Measurements from ENCODE around the gene PICALM. TPM values are rescaled to one million over a fixed set of nuclear protein-coding genes. Genes with fewer than 3 reads are reported as not detected.

Gene PICALM
- total and polyA plus RNA-seq, 2 of the 4 experiments (the other 2 are of a cell fraction): 235 to 453 TPM

- no peak overlapping the region for H4K8ac ChIP-seq (ENCODE audit: low read depth in 2 of 2, low read length in 2 of 2)
- H4K91ac ChIP-seq (ENCODE audit: insufficient read depth, low read depth, low read length): no peak overlapping the region
- H3K18ac ChIP-seq (ENCODE audit: low read depth, low read length): no peak overlapping the region
- peaks cover 0 to 15% of the 10 kb centered on the region in 2 experiments; a peak in 2 of 4 replicates for H3K79me1 ChIP-seq (ENCODE audit: low read depth in 1 of 2, low read length in 2 of 2)
- no CpG with 5 or more reads among the region's 2 CpGs for WGBS, 2 experiments (ENCODE audit: extremely low coverage in 2 of 2, insufficient read length in 1 of 2)
- no peak overlapping the region for H2AK5ac ChIP-seq (ENCODE audit: low read depth, low read length)
- no peak overlapping the region for H3K4me2 ChIP-seq (ENCODE audit: low read depth, low read length)
- H2BK15ac ChIP-seq (ENCODE audit: low read depth, low read length): no peak overlapping the region
- no peaks in the 10 kb centered on the region for H3K36me3 ChIP-seq (ENCODE audit: control insufficient read depth, insufficient read depth, low read length)
- no peak overlapping the region for H3K9ac ChIP-seq (ENCODE audit: low read depth, low read length)
- dilution Hi-C loops (cut with HindIII; ENCODE audit: low sequenced_read_pairs, unreplicated experiment) (no loop called here), in situ Hi-C loops (cut with MboI; ENCODE audit: low sequenced_read_pairs) (no loop called here), intact Hi-C loops (cut with micrococcal nuclease) (no loop called here)
- no peak overlapping the region for H2AFZ ChIP-seq (replicated peaks; ENCODE audit: low read length, poor library complexity)
- no peak overlapping the region for H4K5ac ChIP-seq (ENCODE audit: low read depth, low read length)
- H4K20me1 ChIP-seq (ENCODE audit: insufficient read depth, low read length): no peaks in the 10 kb centered on the region
- H3K9me3 ChIP-seq (ENCODE audit: control insufficient read depth, insufficient read depth, low read length): no peaks in the 10 kb centered on the region
- no TSS peak for BruUV-seq (replicated peaks)
- POLR2A ChIA-PET (ENCODE audit: unreplicated experiment): no interaction called here
- H3K14ac ChIP-seq (replicated peaks; ENCODE audit: low read depth, low read length): no peak overlapping the region
- CTCF ChIA-PET: interaction anchor here (0.6 to 0.7 kb wide), 2 partner anchors 120 to 202 kb away, joined by 3 to 4 read pairs; no protein-coding TSS in a partner anchor
- DNase-seq: no peak
- H3K27me3 ChIP-seq (ENCODE audit: control insufficient read depth, insufficient read depth, low read length): no peaks in the 10 kb centered on the region
- no peak overlapping the region for H3K4me3 ChIP-seq (ENCODE audit: insufficient read depth, low read depth, low read length)
- H3K27ac ChIP-seq (ENCODE audit: insufficient read depth, low read length): no peak overlapping the region
- ATAC-seq (ENCODE audit: low read depth): no peak
- H3K23ac ChIP-seq (ENCODE audit: low read depth, low read length): no peak overlapping the region
- peaks cover 9% of the 10 kb centered on the region for H3K9me1 ChIP-seq (ENCODE audit: insufficient read depth, low read length)
- TF ChIP-seq MXI1 (IDR thresholded peaks at IDR 0.05; ENCODE audit: borderline replicate concordance, low read depth, low read length) (no peak), CTCF (conservative IDR thresholded peaks at IDR 0.05; ENCODE audit: low read depth, low read length) (no peak), CEBPB (IDR thresholded peaks at IDR 0.05; ENCODE audit: low read depth, low read length) (no peak), NFE2L2 (IDR thresholded peaks at IDR 0.05; ENCODE audit: low read depth, low read length) (no peak), CHD1 (IDR thresholded peaks at IDR 0.05; ENCODE audit: low read depth, low read length) (no peak), ELK1 (IDR thresholded peaks at IDR 0.05; ENCODE audit: borderline replicate concordance, low read depth, low read length) (no peak), BHLHE40 (IDR thresholded peaks at IDR 0.05; ENCODE audit: low read depth, low read length) (no peak), POLR2A (IDR thresholded peaks at IDR 0.05; ENCODE audit: low read depth, low read length) (no peak), RCOR1 (IDR thresholded peaks at IDR 0.05; ENCODE audit: insufficient replicate concordance, low read length) (no peak), MAZ (IDR thresholded peaks at IDR 0.05; ENCODE audit: borderline replicate concordance, low read depth, low read length) (no peak), FOS (IDR thresholded peaks at IDR 0.05; ENCODE audit: low read depth, low read length) (no peak), RFX5 (IDR thresholded peaks at IDR 0.05; ENCODE audit: low read depth, low read length) (no peak), USF2 (IDR thresholded peaks at IDR 0.05; ENCODE audit: low read depth, low read length) (no peak), MAFK (IDR thresholded peaks at IDR 0.05; ENCODE audit: low read depth, low read length) (no peak), RAD21 (IDR thresholded peaks at IDR 0.05; ENCODE audit: low read length) (no peak), SMC3 (IDR thresholded peaks at IDR 0.05; ENCODE audit: low read depth, low read length) (no peak)
- no peak overlapping the region for H2BK120ac ChIP-seq (ENCODE audit: low read depth, low read length)
- no peak overlapping the region for H3K56ac ChIP-seq (ENCODE audit: extremely low read depth, insufficient read depth, low read length)
- no peak overlapping the region for H3K4ac ChIP-seq (ENCODE audit: low read depth, low read length)
- peaks cover 6% of the 10 kb centered on the region for H3K4me1 ChIP-seq (ENCODE audit: control insufficient read depth, insufficient read depth, low read length)
- H2AK9ac ChIP-seq (replicated peaks; ENCODE audit: low read depth, low read length, poor library complexity): no peak overlapping the region
- H2BK5ac ChIP-seq (ENCODE audit: low read depth, low read length, poor library complexity, severe bottlenecking): no peak overlapping the region
- no peak overlapping the region for H2BK20ac ChIP-seq (ENCODE audit: low read depth, low read length)
Observed at GRCh38 chr11:86073948-86074347, 5.1 kb upstream of the PICALM start.

Data from IMR-90 (cell line).